NCI-H146 treated with DMSO at 0.1 percent for 48 hours (cell line): ENCODE results near the gene CEPT1.

Source experiments
- DNase-seq: peaks from one replicate; lab custom pipeline; 2025; ENCODE audit not compliant: unreplicated experiment; lab: John Stamatoyannopoulos, UW

Gene CEPT1

DNA sequence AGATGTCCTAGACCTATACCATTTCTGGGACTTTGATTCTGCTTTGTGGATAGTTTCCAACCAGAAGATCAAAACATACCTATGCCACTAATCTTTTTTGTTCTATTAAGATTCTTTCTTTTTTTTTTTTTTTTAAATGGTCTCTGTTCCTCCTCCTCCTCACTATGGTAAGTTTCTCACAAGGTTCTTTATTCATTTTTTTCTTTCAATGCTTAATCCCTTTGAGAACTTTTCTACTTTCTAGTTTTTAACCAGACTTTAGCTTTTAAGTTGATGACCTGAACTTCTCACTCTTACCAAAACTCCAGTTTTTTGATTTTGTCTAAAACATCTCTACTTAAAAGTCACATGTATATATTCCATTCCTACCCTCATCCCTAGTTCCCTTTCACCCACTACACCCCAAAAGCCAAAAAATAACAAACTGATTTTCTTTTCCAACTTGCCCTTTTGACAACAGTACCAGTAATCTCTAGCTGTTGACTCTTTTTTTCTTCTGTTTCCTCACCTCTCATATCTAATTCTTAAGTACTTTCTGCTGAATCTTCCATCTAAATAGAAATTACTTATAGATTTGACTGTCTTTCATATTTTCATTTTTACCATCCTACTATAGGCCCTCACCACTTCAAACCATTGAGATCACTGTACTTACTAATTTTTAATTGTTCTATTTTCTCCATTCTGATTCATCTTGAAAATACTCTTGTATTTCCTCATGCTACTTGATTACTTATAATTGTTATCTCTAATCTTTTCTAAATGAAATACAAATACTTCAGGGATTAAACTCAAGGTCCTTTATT is 6.1 kb downstream of the CEPT1 start:
- DNase-seq = no peak

DNA sequence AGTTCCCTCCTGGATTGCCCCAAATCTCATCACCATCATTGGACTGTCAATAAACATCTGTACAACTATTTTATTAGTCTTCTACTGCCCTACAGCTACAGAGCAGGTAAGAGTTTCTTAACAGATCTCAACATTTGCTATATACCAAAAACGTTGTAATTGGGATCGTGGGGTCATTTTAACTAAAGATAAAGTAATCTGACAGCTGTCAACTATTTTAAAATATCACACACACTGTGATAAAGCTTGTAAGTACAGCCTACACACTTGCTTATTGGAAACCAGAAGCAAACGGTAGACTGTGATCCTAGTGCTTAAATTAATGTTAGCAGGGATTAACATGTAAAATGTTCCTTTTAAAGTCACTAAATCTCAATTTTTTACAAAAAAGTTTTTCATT is 7.9 kb downstream of the CEPT1 start:
- DNase-seq = no peak

DNA sequence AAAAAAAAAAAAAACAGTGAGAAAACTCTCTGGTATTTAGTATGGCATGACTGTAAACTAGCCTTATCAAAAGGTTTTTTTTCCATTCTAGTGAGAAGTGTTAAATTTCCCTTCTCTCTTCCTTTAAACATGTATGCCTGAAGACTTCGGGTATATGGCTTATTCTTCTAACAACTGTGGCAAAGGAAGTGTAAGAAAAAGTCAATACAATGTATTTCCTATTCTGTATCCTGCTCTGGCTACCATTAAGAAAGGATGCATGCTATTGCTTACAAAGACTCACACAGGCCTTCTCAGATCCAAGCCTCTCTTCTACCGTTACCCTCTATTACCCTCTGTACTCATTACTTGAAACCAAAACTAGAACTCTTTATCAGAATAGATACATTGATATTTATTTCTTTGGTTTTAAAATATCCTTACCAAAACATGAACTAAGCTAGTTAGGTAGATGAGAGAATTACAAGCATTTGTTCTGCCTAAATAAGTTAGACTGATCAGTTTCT is 8.4 kb downstream of the CEPT1 start:
- DNase-seq = no peak

DNA sequence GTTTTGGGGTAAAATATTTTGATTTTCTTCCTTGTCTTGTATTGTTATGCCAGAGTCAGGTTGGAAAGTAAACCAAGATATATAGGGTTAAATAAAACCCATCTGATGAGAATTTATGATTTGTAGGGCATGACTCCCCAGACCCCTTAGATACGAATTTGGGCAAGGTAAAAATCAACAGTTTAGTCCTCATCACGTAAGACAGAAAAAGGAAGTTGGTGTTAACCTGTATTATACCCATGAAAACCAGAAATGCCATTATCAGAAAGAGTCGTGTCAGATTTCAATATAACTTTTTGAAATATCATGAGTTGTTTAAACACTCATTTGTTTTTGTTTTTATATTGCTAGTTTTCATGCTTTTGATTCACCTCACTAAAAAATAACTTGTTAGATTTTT is 11.8 kb downstream of the CEPT1 start:
- no peak for DNase-seq

DNA sequence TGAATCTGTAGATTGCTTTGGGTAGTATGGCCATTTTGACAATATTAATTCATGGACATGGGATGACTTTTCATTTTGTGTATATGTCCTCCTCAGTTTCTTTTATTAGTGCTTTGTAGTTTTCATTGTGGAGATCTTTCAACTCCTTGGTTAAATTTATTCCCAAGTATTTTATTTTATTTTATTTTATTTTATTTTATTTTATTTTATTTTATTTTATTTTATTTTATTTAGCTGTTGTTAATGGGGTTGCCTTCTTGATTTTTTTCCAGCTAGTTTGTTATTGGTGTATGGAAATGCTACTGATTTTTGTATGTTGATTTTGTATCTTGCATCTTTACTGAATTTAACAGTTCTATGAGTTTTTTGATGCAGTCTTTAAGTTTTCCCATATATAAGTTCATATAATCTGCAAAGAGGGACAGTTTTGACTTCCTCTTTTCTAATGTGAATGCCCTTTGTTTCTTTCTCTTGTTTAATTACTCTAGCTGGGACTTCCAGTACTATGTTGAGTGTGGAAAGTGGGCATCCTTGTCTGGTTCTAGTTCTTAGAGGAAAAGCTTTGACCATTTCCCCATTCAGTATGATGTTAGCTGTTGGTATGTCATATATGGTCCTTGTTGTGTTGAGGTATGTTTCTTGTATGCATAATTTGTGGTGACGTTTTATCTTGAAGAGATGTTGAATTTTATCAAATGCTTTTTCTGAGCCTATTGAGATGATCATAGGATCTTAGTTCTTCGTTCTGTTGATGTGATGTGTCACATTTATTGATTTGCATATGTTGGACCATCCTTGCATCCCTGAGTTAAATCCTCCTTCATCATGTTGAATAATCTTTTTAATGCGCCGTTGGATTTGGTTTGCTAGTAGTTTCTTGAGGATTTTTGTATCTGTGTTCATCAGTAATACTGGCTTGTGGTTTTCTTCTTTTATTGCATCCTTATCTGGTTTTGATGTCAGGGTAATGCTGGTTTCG is 14.3 kb downstream of the CEPT1 start:
- DNase-seq = no peak

DNA sequence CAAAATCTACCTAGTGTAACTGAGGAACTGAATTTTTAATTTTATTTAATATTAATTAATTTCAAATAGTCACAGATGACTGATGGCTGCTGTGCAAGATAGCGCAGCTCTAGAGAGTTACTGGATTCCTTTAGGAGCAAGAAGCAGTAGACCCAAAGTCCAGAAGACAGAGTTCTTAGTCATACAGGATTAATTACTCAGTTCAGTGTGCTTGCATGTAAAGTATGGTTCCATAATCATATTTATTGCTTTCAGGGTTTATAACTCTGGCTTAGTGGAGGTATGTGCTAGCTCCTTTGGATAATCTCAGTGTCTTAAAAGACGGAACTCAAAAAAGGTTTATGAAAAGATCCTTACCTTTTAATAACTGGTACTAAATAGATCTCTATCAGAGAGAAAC is 17.4 kb downstream of the CEPT1 start:
- DNase-seq = no peak

DNA sequence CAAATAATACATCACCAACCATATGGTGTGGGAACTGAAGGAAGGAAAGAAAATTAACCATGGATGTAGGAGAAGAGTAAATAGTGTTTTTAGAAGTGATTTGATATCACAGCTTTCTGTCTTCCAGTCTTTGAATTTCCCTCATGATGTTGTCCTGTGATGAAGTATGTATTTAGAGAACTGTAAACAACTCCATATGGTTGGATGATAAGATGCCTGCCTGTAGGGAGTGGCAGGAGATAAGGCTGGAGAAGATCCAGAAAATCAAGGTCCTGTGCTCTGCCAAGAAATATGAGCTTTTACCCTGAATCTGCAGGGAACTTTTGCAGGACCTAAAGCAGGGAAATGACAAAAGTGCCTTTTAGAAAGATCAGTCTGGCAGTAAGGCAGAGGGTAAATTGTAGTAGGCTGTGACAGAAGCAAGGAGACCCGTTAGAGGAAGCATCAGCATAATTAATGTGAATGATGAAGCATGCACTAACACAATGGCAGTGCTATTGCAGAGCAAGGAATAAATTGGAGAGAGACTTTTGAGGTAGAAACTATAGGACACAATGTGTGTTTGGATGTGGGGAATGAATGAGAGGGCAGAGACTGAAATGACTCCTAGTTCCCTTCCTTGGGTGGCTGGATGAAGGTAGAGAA is 21.9 kb downstream of the CEPT1 start:
- no peak for DNase-seq

DNA sequence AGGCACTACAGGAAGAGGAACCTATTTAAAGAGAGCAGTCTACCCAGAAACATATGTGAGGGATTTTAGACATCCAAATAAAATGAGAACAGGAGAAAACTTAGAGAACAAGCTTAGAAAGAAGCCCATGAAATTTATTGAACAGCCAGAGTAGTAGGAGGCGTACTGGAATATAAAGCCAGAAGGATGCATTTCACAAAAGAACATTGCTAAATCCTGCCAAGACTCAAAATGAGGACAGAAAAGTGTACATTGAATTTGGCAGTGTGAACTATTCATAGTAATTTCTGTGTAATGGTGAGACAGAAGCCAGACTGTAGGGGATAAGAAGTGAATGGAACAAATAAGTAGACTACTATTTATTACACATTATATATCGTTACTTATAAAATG is 22.5 kb downstream of the CEPT1 start:
- no peak for DNase-seq

DNA sequence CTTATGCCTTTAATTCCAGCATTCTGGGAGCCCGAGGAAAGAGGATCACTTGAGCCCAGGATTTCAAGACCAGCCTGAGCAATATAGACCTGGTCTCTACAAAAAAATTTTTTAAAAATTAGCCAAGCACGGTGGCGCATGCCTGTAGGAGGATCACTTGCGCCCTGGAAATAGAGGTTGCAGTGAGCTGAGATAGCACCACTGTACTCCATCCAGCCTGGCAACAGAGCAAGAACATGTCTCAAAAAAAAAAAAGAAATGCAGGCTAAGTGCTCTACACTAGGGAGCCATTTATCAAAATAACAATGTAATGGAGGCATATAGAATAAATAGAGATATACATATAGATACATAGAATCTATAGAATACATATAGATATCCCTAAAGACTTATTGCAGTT is 23.3 kb downstream of the CEPT1 start:
- no peak for DNase-seq

DNA sequence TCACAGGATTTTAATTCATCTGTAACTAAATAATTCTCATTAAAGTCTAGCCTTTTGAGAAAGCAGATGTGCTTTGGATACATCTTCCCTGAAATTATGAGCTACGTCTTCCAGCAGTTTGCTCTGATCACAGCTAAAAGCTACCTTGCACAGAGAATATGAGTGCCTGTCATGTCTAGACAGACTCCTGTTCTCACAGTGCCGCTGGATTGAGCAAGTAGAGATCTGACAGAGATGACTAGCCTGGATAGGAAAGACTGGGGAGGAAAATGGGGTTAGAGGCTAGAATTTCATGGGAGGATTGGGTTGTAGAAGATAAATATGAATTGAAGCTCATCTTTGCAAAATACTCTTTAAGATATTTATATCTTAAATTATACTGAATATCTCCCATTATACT is 24.1 kb downstream of the CEPT1 start:
- no peak for DNase-seq

DNA sequence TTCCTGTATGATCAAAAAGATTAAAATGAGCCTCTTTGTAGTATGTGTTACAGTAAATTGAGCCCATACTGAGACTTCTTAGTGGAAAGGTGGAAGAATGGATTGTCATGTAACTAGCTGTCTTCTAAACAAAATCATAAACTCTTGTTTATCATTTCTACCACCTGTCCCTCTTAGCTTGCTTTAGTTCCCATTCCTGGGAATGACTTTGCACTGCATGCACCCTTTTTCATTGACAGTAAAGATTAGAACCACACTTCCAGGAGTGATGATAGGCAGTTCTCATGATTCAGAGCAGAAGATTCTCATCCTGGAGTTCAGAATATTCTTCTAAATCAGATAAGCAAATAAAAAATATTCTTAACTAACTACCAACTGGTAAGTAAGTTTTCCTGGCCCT is 32.4 kb downstream of the CEPT1 start:
- DNase-seq = no peak

DNA sequence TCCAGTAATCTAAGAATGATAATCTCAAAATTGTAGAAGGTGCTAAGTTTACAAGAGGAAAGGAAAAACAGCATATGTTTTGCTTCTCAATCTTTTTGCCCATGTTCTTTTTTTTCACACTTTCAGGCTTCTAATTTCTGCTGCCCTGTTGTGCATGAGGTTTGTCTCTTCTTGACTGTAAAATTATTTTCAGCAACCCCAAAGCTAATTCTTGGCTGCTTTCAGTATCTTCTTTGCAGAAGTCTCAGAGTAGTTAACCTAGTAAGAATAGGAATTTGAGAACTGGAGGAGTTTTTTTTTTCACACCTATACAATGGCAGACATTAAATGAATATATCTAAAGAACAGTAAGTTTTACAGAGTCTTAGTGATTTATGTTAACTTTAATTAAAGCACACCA is 34.0 kb downstream of the CEPT1 start:
- DNase-seq = no peak

DNA sequence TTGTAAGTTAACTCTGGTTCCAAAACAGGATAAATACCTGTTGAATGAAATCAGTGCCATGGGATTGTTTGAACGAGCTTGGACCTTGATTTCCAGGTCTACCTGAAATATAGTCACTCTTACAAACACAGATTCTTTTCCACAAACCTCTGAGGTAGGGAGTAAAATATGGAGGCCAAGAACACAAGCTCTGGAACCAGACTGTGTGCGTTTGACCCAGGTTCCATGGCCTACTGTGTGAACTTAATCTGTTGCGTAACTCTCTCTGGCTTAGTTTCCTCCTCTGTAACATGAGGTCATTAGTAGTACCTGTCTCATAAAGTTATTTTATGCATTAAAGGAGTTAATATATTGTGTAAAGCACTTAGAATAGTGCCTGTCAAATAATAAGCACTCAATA is 35.3 kb downstream of the CEPT1 start:
- DNase-seq = no peak

DNA sequence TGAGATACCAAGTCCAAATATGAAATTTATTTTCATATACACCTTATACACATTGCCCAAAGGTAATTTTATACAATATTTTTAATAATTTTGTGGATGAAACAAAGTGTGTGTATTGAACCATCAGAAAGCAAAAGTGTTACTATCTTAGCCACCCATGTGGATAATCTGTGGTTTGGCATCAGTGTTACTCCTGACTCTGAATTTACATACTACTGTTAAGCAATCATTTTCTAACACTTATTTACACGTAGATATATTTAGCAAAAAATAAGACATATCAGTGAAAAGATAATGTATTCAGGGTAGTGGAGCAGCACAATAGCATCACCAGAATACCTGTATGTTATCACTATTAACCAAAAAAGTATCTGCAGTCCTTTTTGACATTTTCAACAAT is 36.7 kb downstream of the CEPT1 start:
- DNase-seq = no peak

DNA sequence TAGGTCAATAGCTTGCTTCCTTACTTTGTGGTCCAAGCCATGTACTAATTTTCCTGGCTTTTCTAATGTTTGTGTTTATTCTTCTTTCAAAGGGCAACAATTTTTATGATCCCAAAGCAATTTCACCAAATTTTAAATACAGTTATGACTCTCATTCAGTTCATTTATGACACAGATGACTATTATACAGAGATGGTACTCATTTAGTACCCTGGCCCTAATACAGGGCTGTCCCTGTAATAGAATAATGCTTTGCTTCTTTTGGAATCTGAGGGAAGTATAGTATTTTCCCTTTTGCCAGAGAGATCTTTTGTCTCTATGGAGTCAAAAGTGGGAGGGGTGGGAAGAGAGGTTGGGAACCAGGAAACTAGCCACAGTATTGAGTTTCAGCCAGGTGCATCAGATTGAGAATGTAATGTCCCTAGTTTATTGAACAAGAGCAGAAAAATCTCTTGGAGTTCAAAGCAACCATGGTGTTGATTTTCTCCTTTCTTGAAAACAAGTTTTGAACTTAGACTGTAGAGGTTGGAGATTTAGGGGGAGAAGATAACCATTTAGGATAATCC is 40.0 kb downstream of the CEPT1 start:
- DNase-seq = peak; percentile 5

DNA sequence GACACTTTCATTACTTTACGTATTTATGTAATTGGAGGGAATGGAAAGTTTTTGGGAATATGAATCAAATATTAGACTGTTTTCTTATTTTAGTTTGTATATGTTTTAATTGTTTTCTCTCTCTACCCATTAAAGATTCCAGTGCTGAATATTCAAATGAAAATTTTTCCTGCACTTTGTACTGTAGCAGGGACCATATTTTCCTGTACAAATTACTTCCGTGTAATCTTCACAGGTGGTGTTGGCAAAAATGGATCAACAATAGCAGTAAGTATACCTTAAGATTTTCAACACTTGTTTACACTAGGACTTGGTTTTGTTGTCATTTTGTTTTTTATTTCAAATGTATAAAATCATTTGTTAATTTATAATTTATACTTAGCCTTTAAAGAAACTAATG is 42.0 kb downstream of the CEPT1 start:
- no peak for DNase-seq

DNA sequence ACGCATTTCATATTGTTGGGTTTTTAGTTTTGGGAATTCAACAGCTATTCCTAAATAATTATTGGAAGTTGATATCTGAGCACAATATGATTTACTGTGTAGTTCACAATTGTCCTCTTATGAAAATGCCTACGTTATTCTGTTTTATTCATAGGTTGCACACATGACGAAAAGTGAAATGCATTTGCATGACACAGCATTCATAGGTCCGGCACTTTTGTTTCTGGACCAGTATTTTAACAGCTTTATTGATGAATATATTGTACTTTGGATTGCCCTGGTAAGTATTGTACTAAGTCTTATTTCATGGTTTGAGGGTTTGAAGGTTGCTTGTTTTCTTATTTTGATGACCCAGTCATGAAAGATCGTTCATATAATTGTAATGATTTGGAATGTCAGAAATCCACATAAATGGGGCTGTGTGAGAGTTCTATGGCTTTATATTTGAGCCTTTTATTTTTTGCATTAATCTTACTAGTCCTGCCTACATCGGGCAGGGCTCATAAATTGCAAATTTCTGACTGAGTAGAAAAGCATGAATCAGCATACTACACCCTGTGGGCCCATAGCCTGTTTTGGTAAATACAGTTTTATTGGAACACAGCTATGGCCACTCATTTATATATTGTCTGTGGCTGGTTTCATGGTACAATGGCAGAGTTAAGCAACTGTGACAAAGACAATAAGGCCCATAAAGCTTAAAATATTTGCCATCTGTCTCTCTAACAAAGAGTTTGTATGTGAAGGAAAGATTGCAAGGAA is 43.5 kb downstream of the CEPT1 start:
- DNase-seq = no peak

DNA sequence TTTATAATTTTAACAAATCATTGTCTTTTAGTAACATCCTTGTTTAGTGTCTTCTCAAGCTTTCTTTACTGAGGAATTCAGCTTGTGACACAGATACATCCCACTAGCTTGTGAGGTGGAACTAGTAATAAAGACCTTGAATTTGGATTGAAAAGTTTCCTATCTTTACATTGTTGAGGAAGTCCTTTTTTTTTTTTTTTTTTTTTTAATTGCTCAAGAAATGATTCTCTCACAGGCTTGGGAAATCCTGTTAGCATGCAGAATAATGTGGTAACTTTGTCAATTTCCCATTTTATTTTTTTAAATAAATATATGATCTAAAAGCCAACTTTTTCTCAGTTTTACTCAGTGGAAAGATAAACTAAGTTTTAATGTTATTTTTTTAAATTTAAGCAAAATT is 44.6 kb downstream of the CEPT1 start:
- DNase-seq = no peak

DNA sequence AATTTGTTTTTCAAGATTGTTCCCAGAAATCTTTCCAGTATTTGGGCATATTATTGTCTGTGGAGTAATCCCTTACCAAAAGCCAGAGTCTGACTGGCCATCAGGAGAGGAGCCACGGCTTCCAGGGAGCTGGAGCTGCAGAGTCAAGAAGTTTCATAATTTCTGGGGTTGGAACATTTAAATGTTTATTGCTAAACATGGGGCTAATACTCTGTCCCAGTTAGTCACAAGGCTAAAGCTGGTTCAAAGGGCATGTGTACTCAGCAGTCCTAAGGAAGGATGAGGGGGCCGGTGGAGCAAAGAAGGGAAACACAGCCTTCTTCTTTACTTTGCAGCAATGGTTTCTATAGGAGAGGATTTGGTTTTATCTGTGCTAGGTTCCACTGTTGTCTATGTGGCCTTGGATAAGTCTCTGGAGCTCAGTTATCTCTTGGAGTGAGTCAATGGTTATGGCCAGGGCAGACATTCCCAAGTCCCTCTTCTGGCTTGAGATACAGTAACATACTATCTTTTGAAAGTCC is 51.0 kb downstream of the CEPT1 start:
- no peak for DNase-seq

DNA sequence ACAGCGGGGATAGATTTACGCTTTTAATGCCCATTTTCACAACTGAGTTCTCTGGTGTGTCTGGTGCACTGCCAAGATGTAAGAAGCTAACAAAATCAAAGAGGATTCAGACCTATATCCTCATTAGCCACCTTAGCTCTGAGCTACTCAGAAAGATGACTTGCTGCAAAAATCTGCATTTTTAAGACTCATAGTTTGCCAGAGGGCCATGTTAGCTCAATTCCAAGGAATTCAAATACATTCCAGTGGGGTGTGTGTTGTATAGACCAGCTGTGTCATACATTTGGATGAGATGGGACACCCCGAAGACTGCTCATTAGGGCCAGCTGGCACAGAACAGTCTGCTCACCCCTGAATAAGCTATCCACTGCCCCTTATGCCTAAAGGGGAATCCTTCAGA is 51.5 kb downstream of the CEPT1 start:
- no peak for DNase-seq
